D721Med (cell line): ENCODE measurements around the gene C9orf43.

Experiments
- DNase-seq: peaks from one replicate; pipeline ENCODE4 v3.0.0; 2011; ENCODE audit warnings: low spot score; ENCODE audit not compliant: insufficient read length
- FAIRE-seq: peaks from 2 replicates; lab custom pipeline; 2011; peaks lifted over from hg19 to GRCh38; lab: Jason Lieb, UNC
- TF ChIP-seq, protein P1 (sequence below): IDR thresholded peaks from 2 replicates; pipeline ENCODE4 v1.5.1; 2012; ENCODE audit warnings: mild to moderate bottlenecking, control low read depth; ENCODE audit not compliant: insufficient read depth; ENCODE audit errors: missing control alignments

Gene C9orf43

DNA sequence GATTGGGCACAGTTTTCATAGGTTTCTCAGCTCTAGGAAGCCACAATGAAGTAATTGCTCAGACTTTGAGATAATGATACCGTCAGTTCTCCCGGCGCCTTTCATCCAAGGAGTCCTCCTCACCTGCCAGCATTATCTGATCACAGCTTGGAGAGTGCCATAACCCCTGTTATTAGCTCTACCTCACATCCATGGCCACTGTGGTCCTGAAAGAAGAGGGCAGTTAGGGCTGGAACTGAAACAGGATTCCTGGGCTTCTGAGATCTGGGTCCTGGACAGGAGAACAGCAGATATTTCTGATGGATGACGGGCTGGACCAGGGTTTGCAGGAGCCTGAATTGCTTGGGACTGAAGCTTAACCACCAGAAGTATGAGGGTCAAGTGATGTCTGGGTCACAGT, 66.5 kb downstream of the C9orf43 start:
- TF ChIP-seq, protein P1, sequence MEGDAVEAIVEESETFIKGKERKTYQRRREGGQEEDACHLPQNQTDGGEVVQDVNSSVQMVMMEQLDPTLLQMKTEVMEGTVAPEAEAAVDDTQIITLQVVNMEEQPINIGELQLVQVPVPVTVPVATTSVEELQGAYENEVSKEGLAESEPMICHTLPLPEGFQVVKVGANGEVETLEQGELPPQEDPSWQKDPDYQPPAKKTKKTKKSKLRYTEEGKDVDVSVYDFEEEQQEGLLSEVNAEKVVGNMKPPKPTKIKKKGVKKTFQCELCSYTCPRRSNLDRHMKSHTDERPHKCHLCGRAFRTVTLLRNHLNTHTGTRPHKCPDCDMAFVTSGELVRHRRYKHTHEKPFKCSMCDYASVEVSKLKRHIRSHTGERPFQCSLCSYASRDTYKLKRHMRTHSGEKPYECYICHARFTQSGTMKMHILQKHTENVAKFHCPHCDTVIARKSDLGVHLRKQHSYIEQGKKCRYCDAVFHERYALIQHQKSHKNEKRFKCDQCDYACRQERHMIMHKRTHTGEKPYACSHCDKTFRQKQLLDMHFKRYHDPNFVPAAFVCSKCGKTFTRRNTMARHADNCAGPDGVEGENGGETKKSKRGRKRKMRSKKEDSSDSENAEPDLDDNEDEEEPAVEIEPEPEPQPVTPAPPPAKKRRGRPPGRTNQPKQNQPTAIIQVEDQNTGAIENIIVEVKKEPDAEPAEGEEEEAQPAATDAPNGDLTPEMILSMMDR, result no peak
- DNase-seq, result no peak
- no peak for FAIRE-seq

DNA sequence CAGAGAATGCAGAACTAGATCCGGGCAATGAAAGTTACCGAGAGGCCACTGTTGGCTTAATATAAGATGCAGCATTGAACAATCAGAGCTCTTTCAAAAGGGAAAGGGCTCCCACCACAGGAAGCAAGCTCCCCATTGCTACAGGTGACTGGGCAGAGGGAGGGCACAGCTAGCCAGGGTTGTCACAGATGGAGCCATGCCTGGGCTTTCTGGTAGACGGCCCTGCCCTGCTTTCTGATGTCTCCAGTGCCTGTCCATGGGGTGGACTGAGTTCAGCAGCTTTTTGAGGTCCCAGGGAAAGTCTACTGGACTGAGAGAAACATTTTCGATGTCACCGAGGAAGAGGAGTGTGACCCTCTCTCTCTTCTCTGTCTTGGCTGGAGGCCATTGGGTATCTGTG, 67.1 kb downstream of the C9orf43 start:
- FAIRE-seq (no peak), DNase-seq (no peak)
- TF ChIP-seq, protein P1, result no peak

DNA sequence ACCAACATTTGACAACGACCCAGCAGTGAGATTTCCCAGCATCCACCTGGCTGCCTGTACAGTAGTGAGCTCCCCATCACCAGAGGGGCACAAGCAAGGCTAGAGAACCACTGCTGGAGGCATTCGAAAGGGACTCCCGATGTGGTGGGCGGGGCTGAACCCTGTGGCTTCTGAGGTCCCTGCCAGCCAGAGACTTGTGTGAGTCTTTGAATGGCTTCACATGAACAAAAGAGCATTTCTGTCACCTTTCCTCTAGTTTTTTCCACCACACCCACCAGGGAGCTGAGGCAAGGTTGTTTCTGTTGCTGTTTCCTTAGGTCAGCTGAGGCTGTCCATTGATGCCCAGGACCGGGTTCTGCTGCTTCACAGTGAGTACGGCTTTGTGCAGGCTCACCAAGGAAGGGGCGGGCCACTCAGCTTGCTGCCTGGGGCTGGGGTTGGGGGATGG, 68.7 kb downstream of the C9orf43 start:
- TF ChIP-seq, protein P1, result no peak
- no peak for FAIRE-seq

More for the DNA sequence above, 68.7 kb downstream of the C9orf43 start:
- DNase-seq, result no peak
